ELF-1 (cell line): Measurements from ENCODE around the gene XYLT1.

Experiments used
- DNase-seq: peaks from one replicate; pipeline ENCODE4 v3.0.0-alpha.2; 2016; ENCODE audit warnings: low read depth, low spot score

XYLT1 gene

GRCh38 chr16:17228708-17229055 lies 242.1 kb downstream of the XYLT1 start:
- no peak for DNase-seq

- no peak for DNase-seq
Measured at GRCh38 chr16:17228048-17228707, 242.6 kb downstream of the XYLT1 start.

- DNase-seq: peak; percentile 10
Measured at GRCh38 chr16:17227278-17227677, 243.5 kb downstream of the XYLT1 start.

GRCh38 chr16:17225541-17225940 lies 245.2 kb downstream of the XYLT1 start:
- DNase-seq: no peak

- DNase-seq: no peak
Measured at GRCh38 chr16:17224879-17225281, 245.9 kb downstream of the XYLT1 start.

GRCh38 chr16:17224350-17224749 lies 246.4 kb downstream of the XYLT1 start:
- no peak for DNase-seq

GRCh38 chr16:17223576-17223975 lies 247.2 kb downstream of the XYLT1 start:
- DNase-seq: no peak

- DNase-seq: peak; percentile 10
Measured at GRCh38 chr16:17222871-17223401, 247.8 kb downstream of the XYLT1 start.

GRCh38 chr16:17219991-17220390 lies 250.8 kb downstream of the XYLT1 start:
- no peak for DNase-seq

GRCh38 chr16:17215936-17216335 lies 254.8 kb downstream of the XYLT1 start:
- DNase-seq: no peak

GRCh38 chr16:17215306-17215705 lies 255.5 kb downstream of the XYLT1 start:
- DNase-seq: no peak

GRCh38 chr16:17213974-17214373 lies 256.8 kb downstream of the XYLT1 start:
- DNase-seq: no peak

- DNase-seq: no peak
Measured at GRCh38 chr16:17213025-17213424, 257.7 kb downstream of the XYLT1 start.

GRCh38 chr16:17212606-17213005 lies 258.2 kb downstream of the XYLT1 start:
- DNase-seq: no peak

- DNase-seq: peak; percentile 64
Measured at GRCh38 chr16:17211797-17212196, 259.0 kb downstream of the XYLT1 start.

- DNase-seq: no peak
Measured at GRCh38 chr16:17206712-17207111, 264.0 kb downstream of the XYLT1 start.

GRCh38 chr16:17205279-17206211 lies 265.2 kb downstream of the XYLT1 start:
- DNase-seq: peak; percentile 50

GRCh38 chr16:17204644-17205043 lies 266.1 kb downstream of the XYLT1 start:
- no peak for DNase-seq

GRCh38 chr16:17204206-17204605 lies 266.6 kb downstream of the XYLT1 start:
- DNase-seq: no peak

- no peak for DNase-seq
Measured at GRCh38 chr16:17203424-17203823, 267.3 kb downstream of the XYLT1 start.

GRCh38 chr16:17199135-17199534 lies 271.6 kb downstream of the XYLT1 start:
- DNase-seq: no peak

GRCh38 chr16:17196526-17196925 lies 274.2 kb downstream of the XYLT1 start:
- no peak for DNase-seq
